GM12878 (cell line): Measurements from ENCODE around the gene STX16. TPM values are rescaled to one million over a fixed set of nuclear protein-coding genes. Genes with fewer than 3 reads are reported as not detected.

Source experiments
- ATAC-seq: fragments of 200-7000 bp; cut with Tn5 transposase; 3 replicates; pipeline ENCODE4 v1.9.1; 2020; ENCODE audit warnings: mild to moderate bottlenecking, moderate library complexity
- BruUV-seq: library from RNA; stranded (reverse); fragments of 400-500 nt; replicated peaks from 2 replicates; lab custom pipeline; 2021; lab: Mats Ljungman, UMichigan
- CTCF ChIA-PET: fragments of 300-600 bp; sonication (Branson Sonifier 250); formaldehyde crosslinking; extraction: SDS; loops from one replicate; lab custom pipeline; 2021; ENCODE audit warnings: inconsistent platforms; lab: Yijun Ruan, JAX
- POLR2A ChIA-PET: fragments of 350-600 bp; formaldehyde crosslinking; extraction: SDS; loops from one replicate; lab custom pipeline; 2021; ENCODE audit warnings: inconsistent platforms; lab: Charles Lee
- RAD21 ChIA-PET: fragments of 300-600 bp; sonication (Branson Sonifier 250); formaldehyde crosslinking; loops from one replicate; lab custom pipeline; 2023; ENCODE audit warnings: antibody characterized with exemption; ENCODE audit not compliant: unreplicated experiment; lab: Charles Lee
- SMC1A ChIA-PET: fragments of 300-600 bp; sonication (Branson Sonifier 250); formaldehyde crosslinking; loops from one replicate; lab custom pipeline; 2023; ENCODE audit not compliant: unreplicated experiment, uncharacterized antibody; lab: Charles Lee
- DNase-seq: peaks from one replicate; pipeline ENCODE4 v3.0.0-alpha.2; 2011; ENCODE audit warnings: low read depth, low spot score
- FAIRE-seq: peaks from 3 replicates; lab custom pipeline; 2011; peaks lifted over from hg19 to GRCh38; lab: Jason Lieb, UNC
- H2AFZ ChIP-seq: 2 replicates; pipeline ENCODE4 v1.6.0; 2011; ENCODE audit warnings: low read depth, low read length, control low read depth; ENCODE audit not compliant: control insufficient read depth
- H3K27ac ChIP-seq: 2 replicates; pipeline ENCODE4 v1.5.1; 2011; ENCODE audit warnings: control low read depth; ENCODE audit not compliant: control insufficient read depth, insufficient read depth
- H3K27me3 ChIP-seq, 2 experiments: replicated peaks in 1 of 2; 2 replicates each; pipeline versions ENCODE4 v1.6.0 to v1.6.1; 2011; ENCODE audit warnings: low read length in 1 of 2; ENCODE audit not compliant: control insufficient read depth in 2 of 2, insufficient read depth in 2 of 2
- H3K36me3 ChIP-seq, 2 experiments: 2 replicates each; pipeline ENCODE4 v1.5.1; 2011; ENCODE audit warnings: low read length in 1 of 2; ENCODE audit not compliant: control insufficient read depth in 2 of 2, insufficient read depth in 2 of 2
- H3K4me1 ChIP-seq: 2 replicates; pipeline ENCODE4 v1.6.1; 2011; ENCODE audit warnings: mild to moderate bottlenecking, low read length, moderate library complexity, mixed read lengths; ENCODE audit not compliant: control insufficient read depth, insufficient read depth
- H3K4me2 ChIP-seq: 2 replicates; pipeline ENCODE4 v1.6.0; 2011; ENCODE audit warnings: control low read depth; ENCODE audit not compliant: control insufficient read depth, insufficient read depth
- H3K4me3 ChIP-seq: fragments of 200-600 bp; sonication (generic); 2 replicates; pipeline ENCODE4 v1.5.1; 2016
- H3K79me2 ChIP-seq: 2 replicates; pipeline ENCODE4 v1.6.0; 2011; ENCODE audit warnings: low read length; ENCODE audit not compliant: control insufficient read depth, insufficient read depth
- H3K9ac ChIP-seq: 2 replicates; pipeline ENCODE4 v1.8.0; 2011; ENCODE audit warnings: low read length, control low read depth, mixed read lengths; ENCODE audit not compliant: control insufficient read depth, insufficient read depth
- H3K9me3 ChIP-seq: replicated peaks from 3 replicates; pipeline ENCODE4 v1.5.1; 2011; ENCODE audit warnings: mild to moderate bottlenecking, low read length; ENCODE audit not compliant: control insufficient read depth, insufficient read depth
- H4K20me1 ChIP-seq: 2 replicates; pipeline ENCODE4 v1.6.0; 2011; ENCODE audit not compliant: control insufficient read depth, insufficient read depth
- ATF3 ChIP-seq: IDR thresholded peaks from 2 replicates; pipeline ENCODE4 v1.6.1; 2011; ENCODE audit warnings: low read depth, mild to moderate bottlenecking, low read length, moderate library complexity, borderline replicate concordance; ENCODE audit errors: extremely low read depth
- BHLHE40 ChIP-seq, 2 experiments: fragments of 450-650 bp in 1 of 2; IDR thresholded peaks; 2 replicates each; pipeline ENCODE4 v1.6.1; 2011 to 2017; ENCODE audit warnings: low read depth in 2 of 2, borderline replicate concordance in 1 of 2, improper control_type of control experiment in 1 of 2, low read length in 1 of 2, mild to moderate bottlenecking in 1 of 2
- IKZF1 ChIP-seq: fragments of 450-650 bp; conservative IDR thresholded peaks from 2 replicates; pipeline ENCODE4 v1.6.1; 2017; ENCODE audit warnings: antibody characterized with exemption, mild to moderate bottlenecking
- IKZF2 ChIP-seq, 2 experiments: fragments of 450-650 bp; IDR thresholded peaks; 2 replicates each; pipeline ENCODE4 v1.6.1; 2017; ENCODE audit warnings: mild to moderate bottlenecking in 2 of 2, moderate library complexity in 2 of 2
- IRF3 ChIP-seq: fragments of 450-650 bp; IDR thresholded peaks from 2 replicates; pipeline ENCODE4 v1.6.1; 2014; ENCODE audit warnings: mild to moderate bottlenecking
- IRF4 ChIP-seq: IDR thresholded peaks from 2 replicates; pipeline ENCODE4 v1.6.1; 2011; ENCODE audit warnings: low read depth, low read length
- MYC ChIP-seq: IDR thresholded peaks from 2 replicates; pipeline ENCODE4 v1.6.1; 2011; ENCODE audit warnings: mild to moderate bottlenecking, low read length, moderate library complexity, inconsistent platforms; ENCODE audit not compliant: insufficient read depth, insufficient replicate concordance, insufficient read length, severe bottlenecking
- PKNOX1 ChIP-seq: fragments of 450-650 bp; IDR thresholded peaks from 2 replicates; pipeline ENCODE4 v1.6.1; 2016; ENCODE audit warnings: mild to moderate bottlenecking
- PML ChIP-seq: IDR thresholded peaks from 2 replicates; pipeline ENCODE4 v1.6.1; 2012; ENCODE audit warnings: low read length, inconsistent platforms
- SMARCA5 ChIP-seq: fragments of 450-650 bp; IDR thresholded peaks from 2 replicates; pipeline ENCODE4 v1.6.1; 2017; ENCODE audit warnings: mild to moderate bottlenecking
- SMC3 ChIP-seq: IDR thresholded peaks from 2 replicates; pipeline ENCODE4 v1.6.1; 2011; ENCODE audit warnings: low read length, improper control_type of control experiment, borderline replicate concordance
- SPI1 ChIP-seq: IDR thresholded peaks from 2 replicates; pipeline ENCODE4 v1.6.1; 2011; ENCODE audit warnings: low read depth, mild to moderate bottlenecking, low read length, moderate library complexity, borderline replicate concordance; ENCODE audit not compliant: insufficient read depth
- SRF ChIP-seq, 2 experiments: IDR thresholded peaks; 2 replicates each; pipeline ENCODE4 v1.6.1; 2011; ENCODE audit warnings: low read depth in 2 of 2, low read length in 2 of 2, mild to moderate bottlenecking in 1 of 2, moderate library complexity in 1 of 2
- WRNIP1 ChIP-seq: IDR thresholded peaks from 2 replicates; pipeline ENCODE4 v1.6.1; 2011; ENCODE audit warnings: low read depth, low read length, improper control_type of control experiment, borderline replicate concordance
- WGBS: methylation state at CpG from one replicate; pipeline ENCODE4 v1.1.6; 2016; ENCODE audit warnings: low lambda C conversion rate; ENCODE audit not compliant: insufficient replicate concordance, insufficient coverage; ENCODE audit errors: missing lambda C conversion rate; 5-methylcytosine and 5-hydroxymethylcytosine counted together
- in situ Hi-C: fragments of 300-500 bp; cut with MboI; formaldehyde crosslinking; loops from 9 replicates; pipeline ENCODE4 v1.14.3; 2018; ENCODE audit warnings: mixed read lengths
- intact Hi-C: fragments of 100-400 bp; cut with micrococcal nuclease; formaldehyde crosslinking; loops from one replicate; pipeline ENCODE4 v1.14.2; 2022; ENCODE audit not compliant: unreplicated experiment
- polyA plus RNA-seq, 11 experiments: library from polyadenylated mRNA; depleted of rRNA in 4 of 11; unstranded in 6 of 11; stranded (reverse) in 5 of 11; fragments of >200 nt; fragmentation: Nextera tagmentation in 4 of 11; fragmentation: Illumina TruSeq in 1 of 11; extraction: Ambion mirVana in 4 of 11; extraction: Trizol in 1 of 11; gene quantifications; 1 replicate in 1 of 11; 2 replicates in 10 of 11; pipeline versions ENCODE4 v1.2.1 to v1.2.3, GENCODE V29; 2011 to 2016; ENCODE audit warnings: inconsistent platforms in 2 of 11, missing spikeins in 2 of 11, low read depth in 1 of 11
- total RNA-seq, 4 experiments: library from RNA; depleted of rRNA in 3 of 4; stranded (reverse); fragments of >200 nt in 3 of 4; fragmentation: Illumina TruSeq in 1 of 4; extraction: Trizol in 1 of 4; gene quantifications; 2 replicates each; pipeline versions ENCODE4 v1.2.1 to v1.2.3, GENCODE V29; 2013 to 2021

STX16 gene
- total and polyA plus RNA-seq, 10 of the 15 experiments (the other 5 are each of a cell fraction or from before 2014, with no cell fraction given) = 6.3 to 68.4 (median 35.8) TPM

GRCh38 chr20:58628491-58629214, 22.4 kb upstream of the STX16 start:
- Histone ChIP-seq H3K4me2 (no peak overlapping the region), H3K79me2 (no peaks in the 10 kb centered on the region), H3K27ac (no peak overlapping the region), H3K4me1 (peaks cover 8% of the 10 kb centered on the region), H3K36me3 (no peaks in the 10 kb centered on the region), H4K20me1 (no peaks in the 10 kb centered on the region), H2AFZ (no peak overlapping the region), H3K27me3 (peaks cover 2 to 8% of the 10 kb centered on the region in 2 experiments; a peak in 3 of 4 replicates), H3K4me3 (no peak overlapping the region), H3K9me3 (no peaks in the 10 kb centered on the region), H3K9ac (no peak overlapping the region)
- intact Hi-C loops (no loop called here), in situ Hi-C loops (loop anchor here (25.0 kb wide), 1 partner anchor 166 kb away; no protein-coding TSS in a partner anchor)
- ATAC-seq (no peak), DNase-seq (no peak), FAIRE-seq (no peak)
- RAD21 ChIA-PET = no interaction called here
- WGBS = 32% methylated on average over 11 of the region's 11 CpGs
- BruUV-seq = no TSS peak
- POLR2A ChIA-PET = no interaction called here
- TF ChIP-seq SMC3 (no peak), ATF3 (no peak), IKZF2 (IDR thresholded peaks at IDR 0.05) (no peak), IRF3 (no peak), MYC (no peak), IKZF1 (no peak), SPI1 (no peak), SRF (IDR thresholded peaks at IDR 0.05; ENCODE audit: low read depth in 2 of 2, low read length in 2 of 2) (no peak), BHLHE40 (IDR thresholded peaks at IDR 0.05; ENCODE audit: borderline replicate concordance in 1 of 2, low read depth in 2 of 2, low read length in 1 of 2) (no peak), SMARCA5 (no peak), WRNIP1 (no peak), PKNOX1 (no peak), PML (no peak), IRF4 (no peak)
- SMC1A ChIA-PET = no interaction called here
- CTCF ChIA-PET = no interaction called here
